Measurements from ENCODE around the gene COL18A1. TPM values are rescaled to one million over a fixed set of nuclear protein-coding genes. Genes with fewer than 3 reads are reported as not detected.
"Not testable (repeated sequence)": the region's sequence is repeated elsewhere in the genome, so short reads cannot be mapped to it uniquely, and the experiment has no call there.

COL18A1 gene
- total RNA-seq, 1 donor, result 33.7 TPM

- DNase-seq (ENCODE audit: low read depth), result no peak
- H3K4me3 ChIP-seq (ENCODE audit: low read depth, low read length), result no peak overlapping the region
- TF ChIP-seq CTCF (IDR thresholded peaks at IDR 0.05; ENCODE audit: insufficient read depth, low read depth, low read length), result no peak
These were observed 46.2 kb upstream of the COL18A1 start for GRCh38 chr21:45358711-45359310.

GRCh38 chr21:45359451-45360217, 45.3 kb upstream of the COL18A1 start:
- no peak for DNase-seq (ENCODE audit: low read depth)
- H3K4me3 ChIP-seq (ENCODE audit: low read depth, low read length), result no peak overlapping the region
- no peak for TF ChIP-seq CTCF (IDR thresholded peaks at IDR 0.05; ENCODE audit: insufficient read depth, low read depth, low read length)

GRCh38 chr21:45361033-45361997, 43.6 kb upstream of the COL18A1 start:
- TF ChIP-seq CTCF (IDR thresholded peaks at IDR 0.05; ENCODE audit: insufficient read depth, low read depth, low read length), result no peak

GRCh38 chr21:45362077-45362747, 42.8 kb upstream of the COL18A1 start:
- no peak overlapping the region for H3K4me3 ChIP-seq (ENCODE audit: low read depth, low read length)
- DNase-seq (ENCODE audit: low read depth), result no peak
- no peak for TF ChIP-seq CTCF (IDR thresholded peaks at IDR 0.05; ENCODE audit: insufficient read depth, low read depth, low read length)

More at GRCh38 chr21:45361033-45361997, 43.6 kb upstream of the COL18A1 start:
- DNase-seq (ENCODE audit: low read depth), result peak; percentile 35
- no peak overlapping the region for H3K4me3 ChIP-seq (ENCODE audit: low read depth, low read length)

- DNase-seq (ENCODE audit: low read depth), result no peak
- TF ChIP-seq CTCF (IDR thresholded peaks at IDR 0.05; ENCODE audit: insufficient read depth, low read depth, low read length), result no peak
- no peak overlapping the region for H3K4me3 ChIP-seq (ENCODE audit: low read depth, low read length)
These were observed 42.2 kb upstream of the COL18A1 start for GRCh38 chr21:45362748-45363145.

- H3K4me3 ChIP-seq (ENCODE audit: low read depth, low read length), result not testable (repeated sequence)
These were observed 41.7 kb upstream of the COL18A1 start for GRCh38 chr21:45363272-45363671.

More at GRCh38 chr21:45363272-45363671, 41.7 kb upstream of the COL18A1 start:
- DNase-seq (ENCODE audit: low read depth), result not testable (repeated sequence)
